ENCODE data around the gene TIGD4.

TIGD4 gene

DNA sequence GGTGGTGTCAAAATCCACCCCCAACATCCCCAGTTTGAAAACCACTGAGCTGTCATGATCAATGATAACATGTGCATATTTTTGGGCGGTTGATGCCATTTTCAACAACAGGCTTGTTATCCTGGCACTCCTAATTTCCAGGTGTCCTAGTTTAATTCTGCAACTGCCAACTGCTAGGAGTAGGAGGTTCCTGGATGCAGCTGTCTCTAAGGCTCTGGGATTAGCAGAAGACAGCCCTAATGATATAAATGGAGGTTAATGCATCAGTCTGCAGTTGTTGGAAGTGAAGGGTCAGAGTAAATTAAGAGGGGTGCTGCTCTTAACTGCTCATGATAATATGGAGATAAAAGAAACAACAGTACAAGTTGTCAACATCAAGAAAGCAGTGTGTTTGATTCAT is 24.0 kb upstream of the TIGD4 start:
- H3K4me1 ChIP-seq (ENCODE audit: control insufficient read depth in 1 of 2, insufficient read depth in 1 of 2, low read depth in 1 of 2, low read length in 1 of 2), result no peaks in the 10 kb centered on the region
- H3K4me3 ChIP-seq (ENCODE audit: low read depth in 1 of 2, low read length in 1 of 2), result no peak overlapping the region
- no peaks in the 10 kb centered on the region for H3K27me3 ChIP-seq
- no peak overlapping the region for H3K27ac ChIP-seq
- H3K9me3 ChIP-seq, result no peaks in the 10 kb centered on the region
- H3K36me3 ChIP-seq, result no peaks in the 10 kb centered on the region
- TF ChIP-seq, protein P1, sequence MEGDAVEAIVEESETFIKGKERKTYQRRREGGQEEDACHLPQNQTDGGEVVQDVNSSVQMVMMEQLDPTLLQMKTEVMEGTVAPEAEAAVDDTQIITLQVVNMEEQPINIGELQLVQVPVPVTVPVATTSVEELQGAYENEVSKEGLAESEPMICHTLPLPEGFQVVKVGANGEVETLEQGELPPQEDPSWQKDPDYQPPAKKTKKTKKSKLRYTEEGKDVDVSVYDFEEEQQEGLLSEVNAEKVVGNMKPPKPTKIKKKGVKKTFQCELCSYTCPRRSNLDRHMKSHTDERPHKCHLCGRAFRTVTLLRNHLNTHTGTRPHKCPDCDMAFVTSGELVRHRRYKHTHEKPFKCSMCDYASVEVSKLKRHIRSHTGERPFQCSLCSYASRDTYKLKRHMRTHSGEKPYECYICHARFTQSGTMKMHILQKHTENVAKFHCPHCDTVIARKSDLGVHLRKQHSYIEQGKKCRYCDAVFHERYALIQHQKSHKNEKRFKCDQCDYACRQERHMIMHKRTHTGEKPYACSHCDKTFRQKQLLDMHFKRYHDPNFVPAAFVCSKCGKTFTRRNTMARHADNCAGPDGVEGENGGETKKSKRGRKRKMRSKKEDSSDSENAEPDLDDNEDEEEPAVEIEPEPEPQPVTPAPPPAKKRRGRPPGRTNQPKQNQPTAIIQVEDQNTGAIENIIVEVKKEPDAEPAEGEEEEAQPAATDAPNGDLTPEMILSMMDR (IDR thresholded peaks at IDR 0.05), result no peak

DNA sequence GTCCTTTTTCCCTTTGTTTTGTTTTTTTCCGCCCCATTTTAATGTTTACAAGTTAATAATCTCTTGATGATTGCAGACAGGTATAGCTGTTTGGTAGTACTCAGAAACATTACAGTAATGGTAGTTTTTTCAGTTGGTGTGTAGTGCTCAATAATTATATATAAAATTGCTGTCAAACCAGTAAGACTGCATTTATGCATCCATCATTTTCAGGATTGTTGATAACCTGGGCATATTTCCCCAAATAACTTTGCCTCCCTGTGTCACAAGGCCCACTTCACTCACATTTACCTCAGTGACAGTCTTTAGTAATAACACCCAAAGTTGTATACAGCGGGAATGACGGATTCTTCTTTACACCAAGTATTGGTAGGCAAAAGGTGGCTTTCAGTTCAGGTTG is 16.4 kb upstream of the TIGD4 start:
- no peaks in the 10 kb centered on the region for H3K27me3 ChIP-seq
- H3K4me3 ChIP-seq (ENCODE audit: low read depth in 1 of 2, low read length in 1 of 2), result no peak overlapping the region
- H3K4me1 ChIP-seq (ENCODE audit: control insufficient read depth in 1 of 2, insufficient read depth in 1 of 2, low read depth in 1 of 2, low read length in 1 of 2), result no peaks in the 10 kb centered on the region
- no peaks in the 10 kb centered on the region for H3K36me3 ChIP-seq
- H3K27ac ChIP-seq, result no peak overlapping the region
- TF ChIP-seq, protein P1 (IDR thresholded peaks at IDR 0.05), result no peak
- no peaks in the 10 kb centered on the region for H3K9me3 ChIP-seq

DNA sequence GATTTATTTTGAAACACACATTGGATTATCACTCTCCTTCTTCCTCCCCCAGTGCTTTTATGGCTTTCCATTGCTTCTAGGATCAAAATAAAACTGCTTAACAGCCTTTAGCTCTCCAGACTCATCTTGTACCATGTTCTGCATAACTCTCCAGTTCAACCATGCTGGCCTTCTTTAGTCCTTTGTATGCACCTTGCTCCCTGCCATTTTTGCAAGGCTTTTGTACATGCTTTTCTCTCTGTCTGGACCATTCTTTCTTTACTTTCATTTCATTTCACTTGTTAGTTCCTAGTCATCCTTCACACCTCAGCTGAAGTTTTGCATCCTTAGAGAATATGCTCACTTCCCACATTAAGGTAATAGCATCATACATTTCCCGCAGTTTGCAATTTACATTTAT is 7.1 kb upstream of the TIGD4 start:
- TF ChIP-seq, protein P1 (IDR thresholded peaks at IDR 0.05), result no peak
- Histone ChIP-seq H3K9me3 (no peaks in the 10 kb centered on the region), H3K36me3 (no peaks in the 10 kb centered on the region), H3K27ac (peak overlapping the region; percentile 35), H3K27me3 (peaks cover 9% of the 10 kb centered on the region), H3K4me3 (ENCODE audit: low read depth in 1 of 2, low read length in 1 of 2) (no peak overlapping the region), H3K4me1 (ENCODE audit: control insufficient read depth in 1 of 2, insufficient read depth in 1 of 2, low read depth in 1 of 2, low read length in 1 of 2) (peaks cover 29 to 45% of the 10 kb centered on the region in 2 experiments)

DNA sequence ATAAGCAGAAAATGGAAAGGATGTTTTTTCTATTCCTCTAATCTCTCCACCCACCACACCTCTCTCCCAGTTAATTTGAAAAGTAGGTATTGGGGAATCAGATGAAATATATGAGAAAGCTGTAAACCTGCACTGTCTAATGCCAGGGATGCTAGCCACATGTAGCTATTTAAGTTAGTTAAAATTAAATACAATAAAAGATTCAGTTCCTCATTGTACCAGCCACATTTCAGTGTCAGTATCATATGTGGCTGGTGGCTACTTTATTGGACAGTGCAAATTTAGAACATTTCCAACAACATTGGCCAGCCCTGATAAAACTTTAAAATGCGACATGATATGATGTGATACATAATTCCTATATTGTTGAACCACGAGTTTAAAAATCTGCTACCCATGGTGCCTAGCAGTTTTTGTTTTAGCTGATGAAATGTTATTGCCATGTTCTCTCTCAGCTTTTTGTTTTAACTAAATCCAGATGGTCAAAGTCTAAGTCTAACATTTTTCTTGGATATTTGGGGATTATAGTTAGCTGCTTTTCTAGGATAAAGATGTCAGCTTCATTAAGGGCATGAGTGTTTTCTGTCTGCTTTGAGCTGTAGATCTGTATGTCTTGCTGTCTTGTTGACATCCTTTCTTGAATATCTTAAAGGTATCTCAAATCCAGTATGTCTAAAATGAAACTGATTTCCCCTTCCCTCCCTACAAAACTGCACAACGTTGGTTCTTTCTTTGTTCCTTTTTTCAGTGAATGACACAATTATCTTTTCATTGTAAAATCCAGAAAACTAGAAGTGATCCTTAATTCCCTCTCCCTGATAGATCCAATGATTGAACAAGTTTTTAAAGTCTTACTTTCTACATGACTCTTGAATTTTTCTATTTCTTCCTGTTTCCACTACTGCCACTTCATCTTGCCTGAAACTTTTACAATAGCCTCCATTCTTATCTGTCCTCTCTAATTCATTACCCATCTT is 6.4 kb upstream of the TIGD4 start:
- Histone ChIP-seq H3K9me3 (no peaks in the 10 kb centered on the region), H3K27ac (peak overlapping the region; percentile 35), H3K36me3 (no peaks in the 10 kb centered on the region), H3K4me3 (ENCODE audit: low read depth in 1 of 2, low read length in 1 of 2) (no peak overlapping the region), H3K27me3 (peaks cover 9% of the 10 kb centered on the region), H3K4me1 (ENCODE audit: control insufficient read depth in 1 of 2, insufficient read depth in 1 of 2, low read depth in 1 of 2, low read length in 1 of 2) (peaks cover 35 to 52% of the 10 kb centered on the region in 2 experiments)
- TF ChIP-seq, protein P1 (IDR thresholded peaks at IDR 0.05), result no peak

DNA sequence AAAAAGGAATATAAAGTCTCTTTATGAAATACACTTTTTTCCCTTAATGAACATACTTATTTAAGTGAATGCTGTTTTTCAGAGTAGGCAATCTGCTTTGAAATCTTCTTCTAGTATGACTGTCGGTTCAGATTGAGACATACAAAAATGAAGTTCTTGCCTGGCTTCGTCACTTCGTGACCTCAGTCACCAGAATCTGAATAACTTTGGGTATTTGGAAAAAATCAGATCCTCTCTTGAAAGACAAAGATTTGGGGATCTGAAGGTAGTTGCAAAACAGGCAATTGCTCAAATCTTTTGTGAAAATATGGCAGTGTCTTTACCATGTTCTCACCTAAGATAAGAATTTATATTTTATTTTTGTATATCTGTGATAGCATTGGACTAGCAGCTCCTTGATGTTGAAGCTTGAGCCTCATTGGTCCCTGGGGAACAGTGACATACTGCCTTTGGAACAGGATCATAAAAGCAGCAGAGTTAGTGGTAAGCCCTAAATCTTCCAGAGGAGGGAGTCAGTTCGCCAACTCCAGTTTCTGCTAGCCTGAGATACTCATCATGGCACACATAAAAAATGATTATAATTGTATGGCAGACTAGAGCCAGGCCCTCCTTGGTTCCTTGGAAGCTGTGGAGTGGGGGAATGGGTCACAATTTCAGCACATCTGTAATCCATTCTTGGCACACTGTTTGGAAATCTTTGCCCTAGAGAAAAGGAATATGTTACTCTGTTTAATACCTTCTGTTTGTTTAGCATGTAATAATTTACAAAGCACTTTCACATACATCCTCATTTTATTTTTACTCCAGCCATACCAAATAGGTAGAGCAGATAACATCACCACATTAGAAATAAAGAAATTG is 5.2 kb upstream of the TIGD4 start:
- H3K4me1 ChIP-seq (ENCODE audit: control insufficient read depth in 1 of 2, insufficient read depth in 1 of 2, low read depth in 1 of 2, low read length in 1 of 2), result peaks cover 46 to 60% of the 10 kb centered on the region in 2 experiments
- H3K27me3 ChIP-seq, result peaks cover 9% of the 10 kb centered on the region
- no peak overlapping the region for H3K27ac ChIP-seq
- H3K36me3 ChIP-seq, result no peaks in the 10 kb centered on the region
- H3K9me3 ChIP-seq, result no peaks in the 10 kb centered on the region
- no peak overlapping the region for H3K4me3 ChIP-seq (ENCODE audit: low read depth in 1 of 2, low read length in 1 of 2)
- TF ChIP-seq, protein P1 (IDR thresholded peaks at IDR 0.05), result no peak

Measured in neutrophil (primary cell).